NT2/D1 (cell line): Measurements from ENCODE around the gene ZNF32.
A peak's percentile ranks its signal among the peaks of the same experiment; 100 is the strongest.

Experiments
- DNase-seq: peaks from one replicate; pipeline ENCODE4 v3.0.0-alpha.2; 2011; ENCODE audit warnings: low read depth, low spot score
- H3K27me3 ChIP-seq: 2 replicates; pipeline ENCODE4 v1.6.0; 2011; ENCODE audit warnings: mild to moderate bottlenecking; ENCODE audit not compliant: insufficient read length, insufficient read depth
- H3K36me3 ChIP-seq: 2 replicates; pipeline ENCODE4 v1.6.1; 2011; ENCODE audit warnings: mild to moderate bottlenecking, low read length, mixed read lengths; ENCODE audit not compliant: insufficient read depth, insufficient read length
- H3K4me1 ChIP-seq: 2 replicates; pipeline ENCODE4 v1.5.1; 2011; ENCODE audit not compliant: insufficient read depth, insufficient read length
- H3K4me3 ChIP-seq: 2 replicates; pipeline ENCODE4 v1.5.1; 2011; ENCODE audit warnings: low read depth; ENCODE audit not compliant: insufficient read length
- H3K9ac ChIP-seq: 2 replicates; pipeline ENCODE4 v1.6.0; 2011; ENCODE audit warnings: low read depth; ENCODE audit not compliant: insufficient read length
- H3K9me3 ChIP-seq: 2 replicates; pipeline ENCODE4 v1.5.1; 2011; ENCODE audit warnings: mild to moderate bottlenecking, low read length; ENCODE audit not compliant: insufficient read depth
- SUZ12 ChIP-seq: IDR thresholded peaks from 2 replicates; pipeline ENCODE4 v1.6.1; 2011; ENCODE audit not compliant: insufficient read length, insufficient read depth; ENCODE audit errors: extremely low read depth
- YY1 ChIP-seq: IDR thresholded peaks from 2 replicates; pipeline ENCODE4 v1.6.1; 2011; ENCODE audit not compliant: insufficient read length, insufficient read depth
- ZNF274 ChIP-seq: IDR thresholded peaks from 2 replicates; pipeline ENCODE4 v1.6.1; 2011; ENCODE audit warnings: mild to moderate bottlenecking, low read depth, low read length

ZNF32 gene

GRCh38 chr10:43671659-43672531, 23.2 kb upstream of the ZNF32 start:
- no peak overlapping the region for H3K9ac ChIP-seq
- peaks cover 14% of the 10 kb centered on the region for H3K27me3 ChIP-seq
- no peaks in the 10 kb centered on the region for H3K4me1 ChIP-seq
- TF ChIP-seq YY1 (no peak), ZNF274 (no peak), SUZ12 (no peak)
- DNase-seq: peak; percentile 62
- H3K36me3 ChIP-seq: no peaks in the 10 kb centered on the region
- no peak overlapping the region for H3K4me3 ChIP-seq
- H3K9me3 ChIP-seq: no peaks in the 10 kb centered on the region; the same call in 1 of the 2 replicates

- no peak overlapping the region for H3K4me3 ChIP-seq
- no peaks in the 10 kb centered on the region for H3K36me3 ChIP-seq
- no peak overlapping the region for H3K9ac ChIP-seq
- DNase-seq: no peak
- H3K9me3 ChIP-seq: no peaks in the 10 kb centered on the region; the same call in 1 of the 2 replicates
- no peak for TF ChIP-seq SUZ12
- no peak for TF ChIP-seq YY1
- no peak for TF ChIP-seq ZNF274
- no peaks in the 10 kb centered on the region for H3K4me1 ChIP-seq
- H3K27me3 ChIP-seq: peaks cover 14% of the 10 kb centered on the region
Observed at GRCh38 chr10:43669386-43669785, 20.7 kb upstream of the ZNF32 start.

GRCh38 chr10:43667761-43668386, 19.2 kb upstream of the ZNF32 start:
- no peak for DNase-seq
- no peak overlapping the region for H3K9ac ChIP-seq
- H3K4me3 ChIP-seq: no peak overlapping the region
- H3K27me3 ChIP-seq: peaks cover 14% of the 10 kb centered on the region
- no peaks in the 10 kb centered on the region for H3K36me3 ChIP-seq
- no peaks in the 10 kb centered on the region; the same call in 1 of the 2 replicates for H3K9me3 ChIP-seq
- no peak for TF ChIP-seq SUZ12
- TF ChIP-seq ZNF274: no peak
- no peak for TF ChIP-seq YY1
- H3K4me1 ChIP-seq: no peaks in the 10 kb centered on the region

GRCh38 chr10:43667317-43667731, 18.6 kb upstream of the ZNF32 start:
- Histone ChIP-seq H3K36me3 (no peaks in the 10 kb centered on the region), H3K27me3 (peaks cover 14% of the 10 kb centered on the region), H3K9ac (no peak overlapping the region), H3K4me1 (no peaks in the 10 kb centered on the region), H3K9me3 (no peaks in the 10 kb centered on the region; the same call in 1 of the 2 replicates), H3K4me3 (no peak overlapping the region)
- no peak for DNase-seq
- no peak for TF ChIP-seq ZNF274
- TF ChIP-seq SUZ12: no peak
- no peak for TF ChIP-seq YY1

GRCh38 chr10:43666552-43666951, 17.9 kb upstream of the ZNF32 start:
- Histone ChIP-seq H3K9ac (no peak overlapping the region), H3K9me3 (no peaks in the 10 kb centered on the region; the same call in 1 of the 2 replicates), H3K27me3 (peaks cover 13% of the 10 kb centered on the region), H3K36me3 (no peaks in the 10 kb centered on the region), H3K4me3 (no peak overlapping the region), H3K4me1 (no peaks in the 10 kb centered on the region)
- no peak for TF ChIP-seq ZNF274
- TF ChIP-seq YY1: no peak
- TF ChIP-seq SUZ12: no peak
- DNase-seq: no peak

- no peaks in the 10 kb centered on the region; the same call in 1 of the 2 replicates for H3K9me3 ChIP-seq
- no peaks in the 10 kb centered on the region for H3K27me3 ChIP-seq
- no peak for TF ChIP-seq ZNF274
- TF ChIP-seq SUZ12: no peak
- TF ChIP-seq YY1: no peak
- no peak overlapping the region for H3K9ac ChIP-seq
- H3K4me1 ChIP-seq: no peaks in the 10 kb centered on the region
- no peaks in the 10 kb centered on the region for H3K36me3 ChIP-seq
- no peak for DNase-seq
- H3K4me3 ChIP-seq: no peak overlapping the region
Observed at GRCh38 chr10:43665054-43665453, 16.4 kb upstream of the ZNF32 start.

- Histone ChIP-seq H3K4me1 (peaks cover 2% of the 10 kb centered on the region), H3K4me3 (no peak overlapping the region), H3K9me3 (no peaks in the 10 kb centered on the region), H3K9ac (no peak overlapping the region), H3K27me3 (no peaks in the 10 kb centered on the region), H3K36me3 (no peaks in the 10 kb centered on the region)
- TF ChIP-seq ZNF274 (no peak), YY1 (no peak), SUZ12 (no peak)
- DNase-seq: no peak
Observed at GRCh38 chr10:43658227-43658626, 9.5 kb upstream of the ZNF32 start.
